Measurements from ENCODE around the gene SLC16A4.

- TF ChIP-seq CTCF (IDR thresholded peaks at IDR 0.05; ENCODE audit: borderline replicate concordance, extremely low read depth, low read length, poor library complexity, severe bottlenecking) (no peak), EZH2 (IDR thresholded peaks at IDR 0.05; ENCODE audit: borderline replicate concordance, low read depth, low read length, severe bottlenecking) (no peak)
Observed at GRCh38 chr1:110370827-110371226, 20.0 kb downstream of the SLC16A4 start.
